GM19452 (cell line): Measurements from ENCODE around the gene ENOX2.
A peak's percentile ranks its signal among the peaks of the same experiment; 100 is the strongest.

Experiments
- ATAC-seq: cut with Tn5 transposase; IDR thresholded peaks from one replicate; pipeline ENCODE4 v1.9.1; 2021; ENCODE audit not compliant: unreplicated experiment

Gene ENOX2

GRCh38 chrX:130884627-130885026 lies 18.4 kb downstream of the ENOX2 start:
- no peak for ATAC-seq

GRCh38 chrX:130879869-130880268 lies 23.1 kb downstream of the ENOX2 start:
- ATAC-seq: no peak

- no peak for ATAC-seq
Measured at GRCh38 chrX:130878350-130879341, 24.4 kb downstream of the ENOX2 start.

- ATAC-seq: no peak
Measured at GRCh38 chrX:130877892-130878341, 25.1 kb downstream of the ENOX2 start.

GRCh38 chrX:130876226-130876625 lies 26.8 kb downstream of the ENOX2 start:
- ATAC-seq: no peak

GRCh38 chrX:130874751-130875150 lies 28.3 kb downstream of the ENOX2 start:
- ATAC-seq: no peak

- ATAC-seq: no peak
Measured at GRCh38 chrX:130869239-130869638, 33.8 kb downstream of the ENOX2 start.

GRCh38 chrX:130861462-130861861 lies 41.5 kb downstream of the ENOX2 start:
- ATAC-seq: no peak

GRCh38 chrX:130857207-130857606 lies 45.8 kb downstream of the ENOX2 start:
- ATAC-seq: peak; percentile 88

- no peak for ATAC-seq
Measured at GRCh38 chrX:130851569-130851968, 51.4 kb downstream of the ENOX2 start.

GRCh38 chrX:130848763-130849162 lies 54.2 kb downstream of the ENOX2 start:
- peak; percentile 80 for ATAC-seq

- no peak for ATAC-seq
Measured at GRCh38 chrX:130846746-130847145, 56.3 kb downstream of the ENOX2 start.

GRCh38 chrX:130841776-130842175 lies 61.2 kb downstream of the ENOX2 start:
- no peak for ATAC-seq

GRCh38 chrX:130840345-130840744 lies 62.7 kb downstream of the ENOX2 start:
- no peak for ATAC-seq

GRCh38 chrX:130836447-130836846 lies 66.6 kb downstream of the ENOX2 start:
- ATAC-seq: no peak

- no peak for ATAC-seq
Measured at GRCh38 chrX:130834830-130835229, 68.2 kb downstream of the ENOX2 start.

GRCh38 chrX:130834149-130834548 lies 68.9 kb downstream of the ENOX2 start:
- ATAC-seq: no peak

- ATAC-seq: no peak
Measured at GRCh38 chrX:130831347-130831722, 71.7 kb downstream of the ENOX2 start.

GRCh38 chrX:130830599-130831346 lies 72.2 kb downstream of the ENOX2 start:
- no peak for ATAC-seq

- no peak for ATAC-seq
Measured at GRCh38 chrX:130829526-130830515, 73.2 kb downstream of the ENOX2 start.

GRCh38 chrX:130828641-130829040 lies 74.4 kb downstream of the ENOX2 start:
- no peak for ATAC-seq
